GM12864 (cell line): Measurements from ENCODE around the gene RCOR1.

Source experiments
- DNase-seq: peaks from one replicate; pipeline ENCODE4 v3.0.0-alpha.2; 2011; ENCODE audit warnings: low read depth
- H3K4me3 ChIP-seq: 2 replicates; pipeline ENCODE4 v1.5.1; 2011; ENCODE audit warnings: mild to moderate bottlenecking, low read depth, low read length, control low read depth
- CTCF ChIP-seq: IDR thresholded peaks from 2 replicates; pipeline ENCODE4 v1.5.1; 2011; ENCODE audit warnings: low read depth, mild to moderate bottlenecking, moderate library complexity, low read length, control low read depth, inconsistent platforms; ENCODE audit errors: missing control alignments

The RCOR1 gene

GRCh38 chr14:102722646-102723045, 130.2 kb downstream of the RCOR1 start:
- H3K4me3 ChIP-seq = no peak overlapping the region
- DNase-seq = no peak
- TF ChIP-seq CTCF = no peak

- no peak for DNase-seq
- TF ChIP-seq CTCF = no peak
- H3K4me3 ChIP-seq = no peak overlapping the region
Measured at GRCh38 chr14:102723650-102724049, 131.2 kb downstream of the RCOR1 start.

- DNase-seq = no peak
- no peak overlapping the region for H3K4me3 ChIP-seq
- TF ChIP-seq CTCF = no peak
Measured at GRCh38 chr14:102726191-102726949, 133.9 kb downstream of the RCOR1 start.

- DNase-seq = no peak
- no peak for TF ChIP-seq CTCF
- no peak overlapping the region for H3K4me3 ChIP-seq
Measured at GRCh38 chr14:102727336-102728095, 135.1 kb downstream of the RCOR1 start.

GRCh38 chr14:102728501-102728900, 136.1 kb downstream of the RCOR1 start:
- H3K4me3 ChIP-seq = no peak overlapping the region
- TF ChIP-seq CTCF = no peak
- DNase-seq = no peak

- TF ChIP-seq CTCF = no peak
- no peak overlapping the region for H3K4me3 ChIP-seq
- DNase-seq = no peak
Measured at GRCh38 chr14:102729268-102729667, 136.8 kb downstream of the RCOR1 start.

GRCh38 chr14:102729825-102730224, 137.4 kb downstream of the RCOR1 start:
- no peak for DNase-seq
- no peak for TF ChIP-seq CTCF
- H3K4me3 ChIP-seq = no peak overlapping the region
